Left hindlimb (tissue), 1 donor: Measurements from ENCODE around the gene THOC6.
"Not testable (repeated sequence)": the region's sequence is repeated elsewhere in the genome, so short reads cannot be mapped to it uniquely, and the experiment has no call there.

Experiments
- DNase-seq: peaks from one replicate; pipeline ENCODE4 v3.0.0-alpha.2; 2018

Gene THOC6

GRCh38 chr16:3035289-3035971 lies 11.6 kb downstream of the THOC6 start:
- DNase-seq, result no peak

GRCh38 chr16:3035972-3036725 lies 12.3 kb downstream of the THOC6 start:
- no peak for DNase-seq

- no peak for DNase-seq
Measured at GRCh38 chr16:3036726-3037315, 13.0 kb downstream of the THOC6 start, which contains the start of gene BICDL2. TSS of gene BICDL2 (minus strand) at chr16:3036944. CDS start at chr16:3035496, 1,448 bp downstream.

- DNase-seq, result no peak
Measured at GRCh38 chr16:3038256-3038655, 14.4 kb downstream of the THOC6 start.

- no peak for DNase-seq
Measured at GRCh38 chr16:3038896-3039295, 15.1 kb downstream of the THOC6 start.

- DNase-seq, result no peak
Measured at GRCh38 chr16:3042376-3042775, 18.5 kb downstream of the THOC6 start.

- no peak for DNase-seq
Measured at GRCh38 chr16:3044708-3045107, 20.9 kb downstream of the THOC6 start.

GRCh38 chr16:3045758-3046640 lies 22.2 kb downstream of the THOC6 start, which contains the start of gene MMP25:
TSS of gene MMP25 (plus strand) at chr16:3046561. CDS start at chr16:3046918, 357 bp downstream.
- DNase-seq, result no peak

- DNase-seq, result no peak
Measured at GRCh38 chr16:3046641-3047386, 23.0 kb downstream of the THOC6 start.

GRCh38 chr16:3047387-3047720 lies 23.5 kb downstream of the THOC6 start:
- DNase-seq, result no peak

- DNase-seq, result no peak
Measured at GRCh38 chr16:3049921-3050481, 26.2 kb downstream of the THOC6 start.

GRCh38 chr16:3050487-3050886 lies 26.7 kb downstream of the THOC6 start:
- no peak for DNase-seq

GRCh38 chr16:3051009-3051408 lies 27.2 kb downstream of the THOC6 start:
- DNase-seq, result no peak

- no peak for DNase-seq
Measured at GRCh38 chr16:3051494-3051893, 27.7 kb downstream of the THOC6 start.

GRCh38 chr16:3052571-3053329 lies 28.9 kb downstream of the THOC6 start:
- DNase-seq, result not testable (repeated sequence)

GRCh38 chr16:3053330-3053710 lies 29.5 kb downstream of the THOC6 start:
- DNase-seq, result not testable (repeated sequence)

GRCh38 chr16:3054965-3055733 lies 31.3 kb downstream of the THOC6 start:
- DNase-seq, result no peak

GRCh38 chr16:3055734-3056115 lies 31.9 kb downstream of the THOC6 start:
- DNase-seq, result not testable (repeated sequence)

GRCh38 chr16:3056336-3057180 lies 32.7 kb downstream of the THOC6 start:
- DNase-seq, result no peak
